Mesenchymal stem cell (in vitro differentiated cells and primary cell): ENCODE results near the gene DNAJC15.

ENCODE experiments used
- DNase-seq: peaks from one replicate; pipeline ENCODE4 v3.0.0-alpha.2; 2013
- H2AFZ ChIP-seq: one replicate; pipeline ENCODE4 v1.6.1; 2013; ENCODE audit warnings: low read depth, mild to moderate bottlenecking, control low read depth, inconsistent platforms, low read length, moderate library complexity
- H2AK5ac ChIP-seq: 2 replicates; pipeline ENCODE4 v1.6.1; 2013; ENCODE audit warnings: low read length, moderate library complexity, mild to moderate bottlenecking, inconsistent platforms; ENCODE audit not compliant: severe bottlenecking
- H2BK120ac ChIP-seq: one replicate; pipeline ENCODE4 v1.6.1; 2013; ENCODE audit warnings: low read depth, mild to moderate bottlenecking, inconsistent platforms, low read length, moderate library complexity
- H2BK12ac ChIP-seq, 2 experiments: one replicate each; pipeline ENCODE4 v1.6.1; 2013; ENCODE audit warnings: inconsistent platforms in 2 of 2, low read length in 2 of 2, mild to moderate bottlenecking in 2 of 2, moderate library complexity in 2 of 2, control low read depth in 1 of 2
- H2BK15ac ChIP-seq: one replicate; pipeline ENCODE4 v1.6.1; 2013; ENCODE audit warnings: mild to moderate bottlenecking, low read depth, inconsistent platforms; ENCODE audit not compliant: poor library complexity, severe bottlenecking
- H2BK5ac ChIP-seq: 2 replicates; pipeline ENCODE4 v1.6.1; 2013; ENCODE audit warnings: low read depth, mild to moderate bottlenecking, low read length, control low read depth, inconsistent platforms; ENCODE audit not compliant: poor library complexity, severe bottlenecking
- H3K14ac ChIP-seq, 2 experiments: one replicate each; pipeline ENCODE4 v1.6.1; 2013; ENCODE audit warnings: inconsistent platforms in 2 of 2, low read length in 2 of 2, control low read depth in 1 of 2, mild to moderate bottlenecking in 1 of 2, moderate library complexity in 1 of 2
- H3K18ac ChIP-seq, 2 experiments: one replicate each; pipeline ENCODE4 v1.6.1; 2013; ENCODE audit warnings: inconsistent platforms in 2 of 2, low read length in 2 of 2, control low read depth in 1 of 2, low read depth in 1 of 2, mild to moderate bottlenecking in 1 of 2
- H3K23ac ChIP-seq, 2 experiments: one replicate each; pipeline ENCODE4 v1.6.1; 2013; ENCODE audit warnings: inconsistent platforms in 2 of 2, low read length in 2 of 2, mild to moderate bottlenecking in 2 of 2, moderate library complexity in 2 of 2, control low read depth in 1 of 2
- H3K27ac ChIP-seq: 2 replicates; pipeline ENCODE4 v1.5.1; 2013; ENCODE audit warnings: mild to moderate bottlenecking, moderate library complexity, low read length, control low read depth, inconsistent platforms; ENCODE audit not compliant: poor library complexity, severe bottlenecking
- H3K27me3 ChIP-seq, 2 experiments: 2 replicates each; pipeline versions ENCODE4 v1.6.1 to v1.7.0; 2013; ENCODE audit warnings: low read length in 2 of 2, mild to moderate bottlenecking in 2 of 2, moderate library complexity in 2 of 2, control low read depth in 1 of 2, inconsistent platforms in 1 of 2; ENCODE audit not compliant: control insufficient read depth in 1 of 2, insufficient read depth in 1 of 2
- H3K36me3 ChIP-seq, 2 experiments: 2 replicates each; pipeline versions ENCODE4 v1.6.1 to v1.7.0; 2013; ENCODE audit warnings: low read length in 2 of 2, control low read depth in 1 of 2, inconsistent platforms in 1 of 2, low read depth in 1 of 2, mild to moderate bottlenecking in 1 of 2; ENCODE audit not compliant: insufficient read depth in 2 of 2, control insufficient read depth in 1 of 2
- H3K4ac ChIP-seq, 2 experiments: one replicate each; pipeline ENCODE4 v1.6.1; 2013; ENCODE audit warnings: inconsistent platforms in 2 of 2, low read length in 2 of 2, mild to moderate bottlenecking in 2 of 2, moderate library complexity in 2 of 2, control low read depth in 1 of 2, low read depth in 1 of 2
- H3K4me1 ChIP-seq: 2 replicates; pipeline ENCODE4 v1.6.1; 2013; ENCODE audit warnings: low read depth, low read length, control low read depth; ENCODE audit not compliant: control insufficient read depth, insufficient read depth
- H3K4me2 ChIP-seq: 2 replicates; pipeline ENCODE4 v1.6.1; 2013; ENCODE audit warnings: low read length, mild to moderate bottlenecking, inconsistent platforms; ENCODE audit not compliant: poor library complexity, severe bottlenecking
- H3K4me3 ChIP-seq, 2 experiments: 2 replicates each; pipeline versions ENCODE4 v1.5.1 to v1.7.0; 2013; ENCODE audit warnings: low read length in 2 of 2, mild to moderate bottlenecking in 2 of 2, control low read depth in 1 of 2, low read depth in 1 of 2; ENCODE audit not compliant: insufficient read depth in 1 of 2
- H3K79me1 ChIP-seq: replicated peaks from 2 replicates; pipeline ENCODE4 v1.6.1; 2013; ENCODE audit warnings: mild to moderate bottlenecking, control low read depth, low read length, inconsistent platforms; ENCODE audit not compliant: poor library complexity, severe bottlenecking
- H3K9ac ChIP-seq: 2 replicates; pipeline ENCODE4 v1.7.0; 2013; ENCODE audit warnings: mild to moderate bottlenecking, low read length, moderate library complexity
- H3K9me3 ChIP-seq: 2 replicates; pipeline ENCODE4 v1.7.0; 2013; ENCODE audit warnings: mild to moderate bottlenecking, low read length; ENCODE audit not compliant: control insufficient read depth
- H4K8ac ChIP-seq: one replicate; pipeline ENCODE4 v1.6.1; 2013; ENCODE audit warnings: inconsistent platforms, mild to moderate bottlenecking, low read length, moderate library complexity
- H4K91ac ChIP-seq: one replicate; pipeline ENCODE4 v1.6.1; 2013; ENCODE audit warnings: mild to moderate bottlenecking, low read length, inconsistent platforms
- WGBS: methylation state at CpG from one replicate; pipeline ENCODE4 v1.1.7; 2013; ENCODE audit warnings: mixed read lengths; 5-methylcytosine and 5-hydroxymethylcytosine counted together

The DNAJC15 gene

GRCh38 chr13:43095771-43096719 is 72.7 kb downstream of the DNAJC15 start:
- Histone ChIP-seq H3K36me3 (peaks cover 0 to 10% of the 10 kb centered on the region in 2 experiments), H2AK5ac (no peak overlapping the region), H3K4ac (no peak overlapping the region), H2BK5ac (no peak overlapping the region), H2BK120ac (no peak overlapping the region), H3K18ac (no peak overlapping the region), H3K23ac (no peak overlapping the region), H3K27me3 (no peaks in the 10 kb centered on the region), H3K27ac (no peak overlapping the region), H3K79me1 (no peaks in the 10 kb centered on the region), H2BK12ac (no peak overlapping the region), H3K4me2 (no peak overlapping the region), H2BK15ac (no peak overlapping the region), H3K9me3 (peaks cover 5% of the 10 kb centered on the region), H3K4me3 (peak overlapping the region in 1 of 2 experiments; percentile 23), H4K8ac (no peak overlapping the region), H3K4me1 (no peaks in the 10 kb centered on the region), H3K14ac (no peak overlapping the region), H4K91ac (no peak overlapping the region), H3K9ac (peak overlapping the region; percentile 22), H2AFZ (no peak overlapping the region)
- DNase-seq: no peak
- WGBS: 94% methylated on average over 2 of the region's 2 CpGs

- H3K4me2 ChIP-seq: no peak overlapping the region
These were observed 77.3 kb downstream of the DNAJC15 start for GRCh38 chr13:43100667-43101066.

GRCh38 chr13:43102304-43102703 is 78.9 kb downstream of the DNAJC15 start:
- WGBS: 94% methylated on average over 3 of the region's 4 CpGs

More at GRCh38 chr13:43100667-43101066, 77.3 kb downstream of the DNAJC15 start:
- Histone ChIP-seq H2BK120ac (no peak overlapping the region), H3K79me1 (no peaks in the 10 kb centered on the region), H3K36me3 (peaks cover 0 to 10% of the 10 kb centered on the region in 2 experiments), H2AFZ (no peak overlapping the region), H3K4ac (no peak overlapping the region), H3K9ac (no peak overlapping the region), H3K27me3 (no peaks in the 10 kb centered on the region), H2BK5ac (no peak overlapping the region), H3K4me1 (no peaks in the 10 kb centered on the region), H2BK15ac (no peak overlapping the region), H3K9me3 (peaks cover 7% of the 10 kb centered on the region), H4K91ac (no peak overlapping the region), H2BK12ac (no peak overlapping the region), H3K18ac (no peak overlapping the region), H4K8ac (no peak overlapping the region), H3K27ac (no peak overlapping the region), H3K14ac (no peak overlapping the region), H2AK5ac (no peak overlapping the region), H3K4me3 (no peak overlapping the region), H3K23ac (no peak overlapping the region)
- WGBS: 99% methylated on average over 2 of the region's 2 CpGs
- DNase-seq: no peak

GRCh38 chr13:43107780-43108179 is 84.4 kb downstream of the DNAJC15 start:
- Histone ChIP-seq H3K36me3 (no peaks in the 10 kb centered on the region), H2AFZ (no peak overlapping the region), H3K9me3 (no peaks in the 10 kb centered on the region), H4K8ac (no peak overlapping the region), H3K4me1 (no peaks in the 10 kb centered on the region), H3K27ac (no peak overlapping the region), H2BK120ac (no peak overlapping the region), H3K14ac (no peak overlapping the region), H3K9ac (no peak overlapping the region), H3K4me2 (no peak overlapping the region), H3K79me1 (no peaks in the 10 kb centered on the region), H3K23ac (no peak overlapping the region), H2BK5ac (no peak overlapping the region), H4K91ac (no peak overlapping the region), H3K27me3 (no peaks in the 10 kb centered on the region), H2BK12ac (no peak overlapping the region), H3K18ac (no peak overlapping the region), H2AK5ac (no peak overlapping the region), H2BK15ac (no peak overlapping the region), H3K4ac (no peak overlapping the region), H3K4me3 (no peak overlapping the region)
- peak; percentile 31 for DNase-seq
- WGBS: 0% methylated on average over 2 of the region's 2 CpGs

More at GRCh38 chr13:43102304-43102703, 78.9 kb downstream of the DNAJC15 start:
- Histone ChIP-seq H3K14ac (no peak overlapping the region), H3K79me1 (no peaks in the 10 kb centered on the region), H2BK5ac (no peak overlapping the region), H3K4ac (no peak overlapping the region), H3K27ac (no peak overlapping the region), H2AK5ac (no peak overlapping the region), H3K9ac (no peak overlapping the region), H3K36me3 (peaks cover 0 to 4% of the 10 kb centered on the region in 2 experiments), H3K4me3 (no peak overlapping the region), H4K8ac (no peak overlapping the region), H3K9me3 (peaks cover 7% of the 10 kb centered on the region), H3K18ac (no peak overlapping the region), H3K27me3 (no peaks in the 10 kb centered on the region), H4K91ac (no peak overlapping the region), H2BK120ac (no peak overlapping the region), H2AFZ (no peak overlapping the region), H2BK12ac (no peak overlapping the region), H2BK15ac (no peak overlapping the region), H3K4me1 (no peaks in the 10 kb centered on the region), H3K23ac (no peak overlapping the region), H3K4me2 (no peak overlapping the region)
- no peak for DNase-seq
